Dermis lymphatic vessel endothelial cell (primary cell): Measurements from ENCODE around the gene AQP7. TPM values are rescaled to one million over a fixed set of nuclear protein-coding genes. Genes with fewer than 3 reads are reported as not detected.

ENCODE experiments used
- total RNA-seq: library from RNA; depleted of rRNA; stranded (reverse); fragments of >200 nt; gene quantifications from 2 replicates; pipeline ENCODE4 v1.2.1, GENCODE V29; 2014

The AQP7 gene
- total RNA-seq = 0.11 TPM in 1 of 2 replicates, not detected in the other

GRCh38 chr9:33402371-33402770 is at the start of gene AQP7:
Gene AQP7, minus strand, starts transcription at chr9:33402568. Its CDS starts 1,306 bp downstream, at chr9:33401262.

GRCh38 chr9:33446946-33447798 is 44.8 kb upstream of the AQP7 start, which contains the start of gene AQP3:
Gene AQP3, minus strand, starts transcription at chr9:33447593. Its CDS starts 63 bp downstream, at chr9:33447530.

Other genes starting within 250 kb of the AQP7 start
- gene B4GALT1, start 235.2 kb downstream of the AQP7 start, total RNA-seq = 14.9 and 15.8 TPM in 2 replicates
- gene SPINK4, start 162.4 kb downstream of the AQP7 start, total RNA-seq = not detected in 2 replicates
- 58.8 and 76.1 TPM in 2 replicates for gene BAG1, start 137.9 kb downstream of the AQP7 start, total RNA-seq
- gene CHMP5, start 137.5 kb downstream of the AQP7 start, total RNA-seq = 91.8 and 99.9 TPM in 2 replicates
- gene NFX1, start 112.1 kb downstream of the AQP7 start, total RNA-seq = 12.5 and 13.3 TPM in 2 replicates
- 0.09 and 0.11 TPM in 2 replicates for gene AQP3, start 45.0 kb upstream of the AQP7 start, total RNA-seq
- 9.1 and 12.3 TPM in 2 replicates for gene NOL6, start 71.4 kb upstream of the AQP7 start, total RNA-seq
- gene ANKRD18B, start 121.7 kb upstream of the AQP7 start, total RNA-seq = under 0.01 TPM in 1 of 2 replicates, not detected in the other